AG09309 (cell line): Measurements from ENCODE around the gene TNS2.
A peak's percentile ranks its signal among the peaks of the same experiment; 100 is the strongest.

Experiments
- DNase-seq: peaks from one replicate; pipeline ENCODE4 v3.0.0-alpha.2; 2010; ENCODE audit warnings: low read depth
- H3K4me3 ChIP-seq: 2 replicates; pipeline ENCODE4 v1.5.1; 2011; ENCODE audit warnings: mild to moderate bottlenecking, low read depth, low read length, moderate library complexity; ENCODE audit not compliant: control insufficient read depth
- TF ChIP-seq, protein P1 (sequence below): IDR thresholded peaks from 2 replicates; pipeline ENCODE4 v1.5.1; 2011; ENCODE audit warnings: mild to moderate bottlenecking, low read depth, low read length, inconsistent platforms; ENCODE audit not compliant: insufficient read depth, control insufficient read depth; ENCODE audit errors: missing control alignments

Gene TNS2

DNA sequence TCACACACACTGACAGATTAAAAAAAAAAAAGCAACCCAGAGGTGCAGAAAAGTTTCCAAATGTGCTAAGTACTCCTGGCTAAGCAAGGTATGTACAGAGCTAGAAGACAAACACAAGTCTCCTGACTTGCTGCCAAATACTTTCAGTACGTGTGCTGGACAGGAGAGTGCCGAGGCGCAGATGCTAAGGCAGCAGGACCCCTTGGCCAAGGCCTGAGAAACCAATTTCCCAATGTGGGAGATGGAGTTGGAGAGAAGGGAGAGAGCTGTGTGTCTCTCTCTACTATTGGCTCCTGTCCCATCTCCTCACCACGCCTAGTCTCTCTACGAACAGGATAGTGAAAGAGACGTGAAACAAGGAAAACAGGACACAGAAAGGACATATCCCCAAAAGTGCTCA is 24.0 kb downstream of the TNS2 start:
- no peak for DNase-seq
- TF ChIP-seq, protein P1, sequence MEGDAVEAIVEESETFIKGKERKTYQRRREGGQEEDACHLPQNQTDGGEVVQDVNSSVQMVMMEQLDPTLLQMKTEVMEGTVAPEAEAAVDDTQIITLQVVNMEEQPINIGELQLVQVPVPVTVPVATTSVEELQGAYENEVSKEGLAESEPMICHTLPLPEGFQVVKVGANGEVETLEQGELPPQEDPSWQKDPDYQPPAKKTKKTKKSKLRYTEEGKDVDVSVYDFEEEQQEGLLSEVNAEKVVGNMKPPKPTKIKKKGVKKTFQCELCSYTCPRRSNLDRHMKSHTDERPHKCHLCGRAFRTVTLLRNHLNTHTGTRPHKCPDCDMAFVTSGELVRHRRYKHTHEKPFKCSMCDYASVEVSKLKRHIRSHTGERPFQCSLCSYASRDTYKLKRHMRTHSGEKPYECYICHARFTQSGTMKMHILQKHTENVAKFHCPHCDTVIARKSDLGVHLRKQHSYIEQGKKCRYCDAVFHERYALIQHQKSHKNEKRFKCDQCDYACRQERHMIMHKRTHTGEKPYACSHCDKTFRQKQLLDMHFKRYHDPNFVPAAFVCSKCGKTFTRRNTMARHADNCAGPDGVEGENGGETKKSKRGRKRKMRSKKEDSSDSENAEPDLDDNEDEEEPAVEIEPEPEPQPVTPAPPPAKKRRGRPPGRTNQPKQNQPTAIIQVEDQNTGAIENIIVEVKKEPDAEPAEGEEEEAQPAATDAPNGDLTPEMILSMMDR = no peak
- H3K4me3 ChIP-seq = no peak overlapping the region

DNA sequence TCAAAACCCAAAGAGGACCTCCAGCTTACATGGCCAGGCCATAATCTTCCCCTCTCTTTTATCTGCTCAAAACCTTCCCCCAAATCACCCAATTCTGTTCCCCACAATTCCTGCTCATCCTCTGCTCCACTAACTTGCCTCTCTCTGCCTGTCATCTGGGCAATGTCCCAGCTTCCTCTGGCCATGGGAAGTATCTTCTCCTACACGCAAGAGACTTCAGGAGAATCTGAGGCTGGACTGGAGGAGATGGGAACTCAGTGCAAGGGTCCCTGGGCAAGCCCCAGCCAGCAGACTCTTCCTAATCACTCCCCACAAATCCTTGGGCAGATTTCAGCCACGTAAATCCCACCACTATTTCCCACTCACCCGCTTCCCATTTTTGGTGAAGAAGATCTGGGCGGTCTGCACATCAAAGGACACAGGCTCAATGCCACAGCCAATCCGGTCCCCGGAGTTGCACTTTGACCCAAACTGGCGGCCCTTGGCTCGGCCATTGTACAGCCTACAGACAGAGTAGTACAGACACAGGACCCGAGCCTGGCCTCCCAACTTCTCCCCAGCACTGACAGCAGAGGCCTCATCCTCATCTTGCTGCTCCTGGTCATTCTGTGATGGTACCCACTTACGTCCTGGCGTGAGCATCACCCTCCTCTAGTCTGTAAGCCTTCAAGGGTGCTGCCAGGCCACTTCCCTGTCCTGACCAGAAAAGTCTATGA is 24.6 kb downstream of the TNS2 start:
- H3K4me3 ChIP-seq = no peak overlapping the region
- no peak for DNase-seq
- TF ChIP-seq, protein P1 = no peak

DNA sequence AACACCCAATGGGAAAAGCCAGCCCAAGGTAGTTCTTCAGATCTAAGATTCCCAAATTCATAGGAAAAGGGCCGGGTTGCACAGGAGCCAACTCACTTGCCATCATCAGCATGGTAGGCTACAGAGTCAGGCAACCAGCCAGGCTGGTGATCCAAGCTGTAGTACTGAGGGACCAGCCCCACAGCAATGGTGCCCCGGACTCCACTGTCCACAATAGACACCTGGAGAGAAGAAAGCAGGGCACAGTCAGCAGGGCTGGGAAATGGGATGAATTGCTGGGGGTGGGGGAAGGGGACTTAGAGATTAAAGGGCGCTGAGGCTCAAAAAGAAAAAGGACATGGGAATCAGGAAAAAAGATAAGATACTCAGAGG is 25.1 kb downstream of the TNS2 start:
- DNase-seq = no peak
- TF ChIP-seq, protein P1 = no peak

DNA sequence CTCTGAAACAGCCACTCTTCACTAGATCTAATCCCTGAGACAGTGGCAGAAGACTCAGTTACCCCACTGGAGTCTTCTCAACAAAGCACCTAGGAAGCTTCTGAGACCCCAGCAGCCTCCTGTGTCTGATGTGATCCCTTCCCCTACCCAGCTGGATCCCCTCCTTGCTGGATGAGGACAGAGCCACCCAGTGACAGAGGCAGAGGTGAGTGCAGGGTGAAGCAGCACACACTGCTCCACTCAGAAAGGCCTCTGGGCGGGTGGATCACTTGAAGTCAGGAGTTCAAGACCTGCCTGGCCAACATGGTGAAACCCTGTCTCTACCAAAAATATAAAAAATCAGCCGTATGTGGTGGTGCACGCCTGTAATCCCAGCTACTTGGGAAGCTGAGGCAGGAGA is 26.6 kb downstream of the TNS2 start:
- no peak for DNase-seq
- H3K4me3 ChIP-seq = no peak overlapping the region
- TF ChIP-seq, protein P1 = no peak

More for the DNA sequence above, 25.1 kb downstream of the TNS2 start:
- H3K4me3 ChIP-seq = no peak overlapping the region

DNA sequence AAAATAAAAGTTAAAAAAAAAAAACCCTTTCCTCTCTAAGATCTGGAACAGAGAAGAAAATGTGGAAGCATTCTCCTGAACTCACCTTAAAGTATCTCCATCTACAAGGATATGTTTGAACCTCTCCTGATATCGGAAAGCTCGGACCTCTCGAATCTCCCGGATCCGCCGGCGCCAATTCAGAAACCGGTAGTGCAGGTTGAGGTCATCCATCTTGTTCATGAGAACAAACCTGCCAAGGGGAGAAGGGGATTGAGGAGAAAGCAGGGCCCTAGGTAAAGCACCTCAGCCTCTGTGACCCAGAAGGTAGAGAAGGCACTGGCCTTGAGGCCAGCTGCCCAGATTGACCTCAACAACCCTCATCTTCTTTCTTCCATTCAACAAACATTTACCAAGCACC is 27.2 kb downstream of the TNS2 start:
- DNase-seq = no peak
- TF ChIP-seq, protein P1 = no peak
- no peak overlapping the region for H3K4me3 ChIP-seq

DNA sequence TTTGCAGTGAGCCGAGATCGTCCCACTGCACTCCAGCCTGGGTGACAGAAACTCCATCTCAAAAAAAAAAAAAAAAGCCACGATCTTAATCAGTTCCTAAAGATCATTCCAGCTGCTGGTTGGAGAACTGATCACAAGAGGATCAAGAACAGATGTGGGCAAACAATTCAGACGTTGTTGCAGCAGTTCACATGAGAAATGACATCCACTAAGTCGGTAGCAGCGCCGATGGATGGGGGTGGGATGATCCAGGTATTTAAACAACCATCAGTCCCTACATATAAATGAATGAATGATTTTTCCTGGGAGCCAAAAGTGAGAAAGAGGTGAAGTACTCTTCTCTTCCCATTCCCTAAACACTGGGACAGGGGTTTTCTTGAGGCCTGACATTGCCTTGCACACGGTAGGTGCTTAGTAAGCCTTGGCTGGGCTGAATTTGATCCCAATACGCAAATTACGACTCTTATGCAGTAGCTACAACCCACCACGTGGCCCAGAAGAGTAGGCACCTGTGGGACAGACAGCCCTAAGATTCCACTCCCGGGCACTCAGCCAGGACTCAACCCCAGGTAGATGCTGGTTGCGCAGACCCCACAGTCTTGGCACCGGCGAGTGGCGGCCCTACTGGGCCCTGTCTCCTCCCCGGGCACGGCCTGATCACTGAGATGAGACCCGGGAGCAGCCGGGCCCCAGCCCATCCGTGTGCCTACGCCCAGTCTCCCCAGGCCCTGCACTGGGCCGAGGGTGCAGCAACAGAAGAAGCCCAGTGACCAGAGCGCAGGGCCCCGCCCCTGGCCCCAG is 28.8 kb downstream of the TNS2 start:
- TF ChIP-seq, protein P1 = no peak
- H3K4me3 ChIP-seq = peak overlapping the region; percentile 71
- DNase-seq = no peak
